HG02759 (cell line): ENCODE data around the gene INPP5A.
A peak's percentile ranks its signal among the peaks of the same experiment; 100 is the strongest.

Source experiments
- ATAC-seq: cut with Tn5 transposase; IDR thresholded peaks from one replicate; pipeline ENCODE4 v1.9.1; 2021; ENCODE audit warnings: mild to moderate bottlenecking, moderate library complexity; ENCODE audit not compliant: unreplicated experiment

Gene INPP5A

GRCh38 chr10:132626019-132626760, 88.6 kb downstream of the INPP5A start:
- no peak for ATAC-seq

- no peak for ATAC-seq
These were observed 89.4 kb downstream of the INPP5A start for GRCh38 chr10:132626761-132627665.

- ATAC-seq = no peak
These were observed 90.3 kb downstream of the INPP5A start for GRCh38 chr10:132627666-132628531.

GRCh38 chr10:132628966-132629900, 91.6 kb downstream of the INPP5A start:
- no peak for ATAC-seq

GRCh38 chr10:132630156-132630555, 92.6 kb downstream of the INPP5A start:
- ATAC-seq = no peak

GRCh38 chr10:132630666-132631337, 93.2 kb downstream of the INPP5A start:
- ATAC-seq = no peak

- ATAC-seq = no peak
These were observed 93.8 kb downstream of the INPP5A start for GRCh38 chr10:132631338-132631735.

- ATAC-seq = no peak
These were observed 94.5 kb downstream of the INPP5A start for GRCh38 chr10:132632091-132632561.

- ATAC-seq = no peak
These were observed 95.5 kb downstream of the INPP5A start for GRCh38 chr10:132632851-132633684.

- no peak for ATAC-seq
These were observed 96.8 kb downstream of the INPP5A start for GRCh38 chr10:132634241-132634946.

GRCh38 chr10:132634947-132635271, 97.3 kb downstream of the INPP5A start:
- no peak for ATAC-seq

- no peak for ATAC-seq
These were observed 98.8 kb downstream of the INPP5A start for GRCh38 chr10:132636358-132636757.

GRCh38 chr10:132637477-132638129, 100.0 kb downstream of the INPP5A start:
- peak; percentile 55 for ATAC-seq

- ATAC-seq = no peak
These were observed 100.5 kb downstream of the INPP5A start for GRCh38 chr10:132638130-132638515.

GRCh38 chr10:132639470-132639869, 101.9 kb downstream of the INPP5A start:
- ATAC-seq = no peak

GRCh38 chr10:132640326-132641125, 102.9 kb downstream of the INPP5A start:
- no peak for ATAC-seq

- no peak for ATAC-seq
These were observed 103.8 kb downstream of the INPP5A start for GRCh38 chr10:132641401-132641800.
